GM18870 (cell line): ENCODE data around the gene F11.
"Not testable (repeated sequence)": the region's sequence is repeated elsewhere in the genome, so short reads cannot be mapped to it uniquely, and the experiment has no call there.

Experiments
- ATAC-seq: cut with Tn5 transposase; IDR thresholded peaks from one replicate; pipeline ENCODE4 v1.9.1; 2021; ENCODE audit warnings: moderate library complexity; ENCODE audit not compliant: unreplicated experiment

F11 gene

GRCh38 chr4:186265683-186266652 is at the start of gene F11:
TSS of gene F11 (plus strand) at chr4:186266189. CDS start at chr4:186267137, 948 bp downstream.
- no peak for ATAC-seq

DNA sequence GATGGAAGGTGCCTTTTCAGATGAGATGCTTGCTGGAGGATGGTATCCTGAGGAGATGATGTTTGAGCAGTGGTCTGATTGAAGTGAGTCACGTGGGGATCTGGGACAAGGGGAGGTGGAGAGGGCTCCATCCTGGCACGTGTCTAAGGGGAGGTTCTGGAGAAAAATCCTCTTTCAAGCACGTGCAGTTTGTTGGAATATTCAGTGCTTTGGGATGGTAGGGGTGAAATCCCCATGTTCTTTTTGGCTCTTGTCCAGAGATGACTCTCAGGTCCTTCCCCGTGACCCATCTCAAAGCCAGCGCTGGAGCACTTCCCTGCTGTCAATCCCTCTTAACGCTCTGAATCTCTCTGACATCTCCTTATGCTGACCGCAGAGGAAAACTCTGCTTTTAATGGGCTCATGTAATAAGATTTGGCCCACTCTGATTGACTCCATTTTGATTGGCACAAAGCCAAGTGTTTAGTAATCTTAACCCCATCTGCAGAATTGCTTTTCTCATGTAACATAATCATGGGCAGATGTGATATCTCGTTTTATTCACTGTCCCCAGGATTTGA is 49.4 kb upstream of the F11 start:
- ATAC-seq, result no peak

GRCh38 chr4:186217733-186218293 is 48.2 kb upstream of the F11 start:
- ATAC-seq, result no peak

DNA sequence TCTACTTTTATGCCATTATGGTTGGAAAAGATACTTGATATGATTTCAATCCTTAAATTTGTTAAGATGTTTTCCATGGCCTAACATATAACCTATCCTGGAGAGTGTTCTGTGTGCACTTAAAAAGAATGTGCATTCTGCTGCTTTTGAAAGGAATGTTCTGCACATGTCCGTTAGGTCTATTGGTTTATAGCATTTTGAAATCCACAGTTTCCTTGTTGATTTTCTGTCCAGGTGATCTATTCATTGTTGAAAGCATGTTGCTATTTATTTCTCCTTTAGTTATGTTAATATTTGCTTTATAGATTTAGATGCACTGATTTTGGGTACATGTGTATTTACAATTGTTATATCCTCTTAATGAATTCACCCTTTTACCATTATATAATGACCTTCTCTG is 44.4 kb upstream of the F11 start:
- no peak for ATAC-seq

- no peak for ATAC-seq
Observed at GRCh38 chr4:186225848-186226247, 40.1 kb upstream of the F11 start.

DNA sequence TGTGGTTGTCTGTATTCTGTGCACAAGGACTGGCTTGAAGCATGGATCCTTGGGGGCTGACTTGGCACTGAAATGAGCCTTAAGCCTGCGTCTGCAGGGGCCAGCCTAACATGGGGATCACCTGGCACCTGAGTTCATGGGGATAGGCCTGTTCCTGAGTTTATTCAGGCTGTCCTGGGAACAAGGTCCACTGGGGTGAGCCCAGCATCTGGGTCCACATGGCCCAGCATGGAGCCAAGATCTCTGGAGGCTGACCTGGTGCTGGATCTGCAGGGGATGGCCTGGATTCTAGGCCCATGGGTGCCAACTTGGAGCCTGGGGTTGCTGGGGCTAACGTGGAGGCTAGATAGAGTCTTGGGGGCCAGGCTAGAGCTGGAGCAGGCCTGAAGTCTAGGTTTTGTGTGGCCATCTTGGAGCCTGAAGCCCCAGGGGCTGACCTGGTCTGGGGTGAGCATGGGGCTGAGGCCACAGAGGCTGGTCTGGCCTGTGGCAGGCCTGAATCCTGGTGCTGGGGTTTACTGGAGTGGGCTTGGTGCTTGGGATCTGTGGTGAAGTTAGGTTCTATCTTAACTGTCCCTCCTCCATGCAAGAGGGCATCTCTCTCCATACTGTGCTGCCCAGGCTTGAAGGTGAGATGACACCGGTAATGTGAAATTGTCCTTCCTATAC is 39.3 kb upstream of the F11 start:
- ATAC-seq, result no peak

DNA sequence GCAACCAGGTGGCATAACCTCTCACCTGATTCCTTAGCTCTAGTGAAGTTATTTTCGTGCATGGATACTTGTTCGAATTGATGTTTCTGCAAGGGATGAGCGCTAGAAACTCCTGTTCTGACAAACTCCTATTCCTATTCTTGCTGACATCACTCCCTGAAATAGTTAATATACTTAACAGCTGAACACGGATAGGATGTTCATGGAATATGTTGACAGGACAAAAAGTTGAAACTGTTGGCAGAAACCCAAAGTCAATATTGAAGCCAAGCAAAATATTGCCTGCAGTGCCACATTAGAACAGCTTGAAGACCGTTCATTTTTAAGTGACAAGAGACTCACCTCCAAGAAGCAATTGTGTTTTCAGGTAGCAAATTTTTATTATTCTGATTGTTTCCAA is 38.8 kb upstream of the F11 start, which contains the start of gene KLKB1:
Gene KLKB1 (plus strand): TSS at position 287 of the 400 bp plus-strand sequence. CDS start 689 bp downstream, outside the sequence.
- no peak for ATAC-seq

- no peak for ATAC-seq
Observed at GRCh38 chr4:186227744-186228513, 38.1 kb upstream of the F11 start.

GRCh38 chr4:186228514-186228894 is 37.5 kb upstream of the F11 start:
- no peak for ATAC-seq

- no peak for ATAC-seq
Observed at GRCh38 chr4:186234367-186234766, 31.6 kb upstream of the F11 start.

GRCh38 chr4:186236126-186236525 is 29.9 kb upstream of the F11 start:
- ATAC-seq, result no peak

GRCh38 chr4:186240452-186240847 is 25.5 kb upstream of the F11 start:
- no peak for ATAC-seq

- ATAC-seq, result no peak
Observed at GRCh38 chr4:186240848-186241491, 25.0 kb upstream of the F11 start.

DNA sequence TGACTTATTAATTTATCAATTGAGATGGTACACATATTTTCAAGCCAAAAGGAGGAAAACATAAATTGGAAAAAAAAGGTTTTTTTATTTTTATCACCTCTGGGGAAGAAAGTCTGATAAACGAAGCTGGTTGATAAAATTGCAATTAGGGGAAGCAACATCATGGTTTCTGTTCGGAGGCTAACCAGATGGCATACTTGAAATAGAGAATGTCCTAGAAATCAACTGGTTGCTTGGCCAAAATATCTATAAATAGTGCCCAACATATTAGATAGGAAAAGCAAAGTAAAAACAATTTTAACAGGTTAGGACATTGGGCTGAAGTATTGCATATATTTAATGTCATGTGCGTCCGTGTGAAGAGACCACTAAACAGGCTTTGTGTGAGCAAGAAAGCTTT is 24.4 kb upstream of the F11 start:
- ATAC-seq, result no peak

DNA sequence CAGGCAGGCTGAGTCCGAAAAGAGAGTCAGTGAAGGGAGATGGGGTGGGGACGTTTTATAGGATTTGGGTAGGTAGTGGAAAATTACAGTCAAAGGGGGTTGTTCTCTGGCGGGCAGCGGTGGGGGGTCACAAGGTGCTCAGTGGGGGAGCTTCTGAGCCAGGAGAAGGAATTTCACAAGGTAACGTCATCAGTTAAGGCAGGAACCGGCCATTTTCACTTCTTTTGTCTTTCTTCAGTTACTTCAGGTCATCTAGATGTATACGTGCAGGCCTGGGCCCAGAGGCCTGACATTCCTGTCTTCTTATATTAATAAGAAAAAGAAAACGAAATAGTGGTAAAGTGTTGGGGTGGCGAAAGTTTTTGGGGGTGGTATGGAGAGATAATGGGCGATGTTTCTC is 24.0 kb upstream of the F11 start:
- not testable (repeated sequence) for ATAC-seq

DNA sequence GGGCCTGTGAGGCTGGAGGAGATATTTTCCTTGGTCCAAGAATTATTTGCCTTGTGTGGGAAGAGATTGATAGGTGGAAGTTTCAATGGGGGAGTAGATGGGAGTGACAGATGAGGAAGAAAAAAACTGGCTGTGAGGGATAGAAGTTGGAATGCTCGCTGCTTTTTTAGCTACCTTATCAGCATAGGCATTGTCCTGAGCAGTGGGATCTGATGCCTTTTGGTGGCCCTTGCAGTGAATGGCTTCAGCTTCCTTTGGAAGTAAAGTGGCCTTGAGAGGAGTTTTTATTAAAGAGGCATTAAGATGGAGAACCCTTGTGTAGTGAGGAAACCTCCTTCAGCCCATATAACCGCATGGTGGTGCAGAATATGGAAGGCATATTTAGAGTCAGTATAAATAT is 22.7 kb upstream of the F11 start:
- no peak for ATAC-seq

GRCh38 chr4:186244835-186245234 is 21.2 kb upstream of the F11 start:
- ATAC-seq, result no peak

GRCh38 chr4:186247062-186247752 is 18.8 kb upstream of the F11 start:
- not testable (repeated sequence) for ATAC-seq

- no peak for ATAC-seq
Observed at GRCh38 chr4:186248643-186249042, 17.3 kb upstream of the F11 start.
